GM12878 (cell line): Measurements from ENCODE around the gene POLR1F. TPM values are rescaled to one million over a fixed set of nuclear protein-coding genes. Genes with fewer than 3 reads are reported as not detected.

Source experiments
- ATAC-seq: fragments of 200-7000 bp; cut with Tn5 transposase; 3 replicates; pipeline ENCODE4 v1.9.1; 2020; ENCODE audit warnings: mild to moderate bottlenecking, moderate library complexity
- BruUV-seq: library from RNA; stranded (reverse); fragments of 400-500 nt; replicated peaks from 2 replicates; lab custom pipeline; 2021; lab: Mats Ljungman, UMichigan
- CTCF ChIA-PET: fragments of 300-600 bp; sonication (Branson Sonifier 250); formaldehyde crosslinking; extraction: SDS; loops from one replicate; lab custom pipeline; 2021; ENCODE audit warnings: inconsistent platforms; lab: Yijun Ruan, JAX
- POLR2A ChIA-PET: fragments of 350-600 bp; formaldehyde crosslinking; extraction: SDS; loops from one replicate; lab custom pipeline; 2021; ENCODE audit warnings: inconsistent platforms; lab: Charles Lee
- RAD21 ChIA-PET: fragments of 300-600 bp; sonication (Branson Sonifier 250); formaldehyde crosslinking; loops from one replicate; lab custom pipeline; 2023; ENCODE audit warnings: antibody characterized with exemption; ENCODE audit not compliant: unreplicated experiment; lab: Charles Lee
- SMC1A ChIA-PET: fragments of 300-600 bp; sonication (Branson Sonifier 250); formaldehyde crosslinking; loops from one replicate; lab custom pipeline; 2023; ENCODE audit not compliant: unreplicated experiment, uncharacterized antibody; lab: Charles Lee
- DNase-seq: peaks from one replicate; pipeline ENCODE4 v3.0.0-alpha.2; 2011; ENCODE audit warnings: low read depth, low spot score
- FAIRE-seq: peaks from 3 replicates; lab custom pipeline; 2011; peaks lifted over from hg19 to GRCh38; lab: Jason Lieb, UNC
- H2AFZ ChIP-seq: 2 replicates; pipeline ENCODE4 v1.6.0; 2011; ENCODE audit warnings: low read depth, low read length, control low read depth; ENCODE audit not compliant: control insufficient read depth
- H3K27ac ChIP-seq: 2 replicates; pipeline ENCODE4 v1.5.1; 2011; ENCODE audit warnings: control low read depth; ENCODE audit not compliant: control insufficient read depth, insufficient read depth
- H3K27me3 ChIP-seq, 2 experiments: replicated peaks in 1 of 2; 2 replicates each; pipeline versions ENCODE4 v1.6.0 to v1.6.1; 2011; ENCODE audit warnings: low read length in 1 of 2; ENCODE audit not compliant: control insufficient read depth in 2 of 2, insufficient read depth in 2 of 2
- H3K36me3 ChIP-seq, 2 experiments: 2 replicates each; pipeline ENCODE4 v1.5.1; 2011; ENCODE audit warnings: low read length in 1 of 2; ENCODE audit not compliant: control insufficient read depth in 2 of 2, insufficient read depth in 2 of 2
- H3K4me1 ChIP-seq: 2 replicates; pipeline ENCODE4 v1.6.1; 2011; ENCODE audit warnings: mild to moderate bottlenecking, low read length, moderate library complexity, mixed read lengths; ENCODE audit not compliant: control insufficient read depth, insufficient read depth
- H3K4me2 ChIP-seq: 2 replicates; pipeline ENCODE4 v1.6.0; 2011; ENCODE audit warnings: control low read depth; ENCODE audit not compliant: control insufficient read depth, insufficient read depth
- H3K4me3 ChIP-seq: fragments of 200-600 bp; sonication (generic); 2 replicates; pipeline ENCODE4 v1.5.1; 2016
- H3K79me2 ChIP-seq: 2 replicates; pipeline ENCODE4 v1.6.0; 2011; ENCODE audit warnings: low read length; ENCODE audit not compliant: control insufficient read depth, insufficient read depth
- H3K9ac ChIP-seq: 2 replicates; pipeline ENCODE4 v1.8.0; 2011; ENCODE audit warnings: low read length, control low read depth, mixed read lengths; ENCODE audit not compliant: control insufficient read depth, insufficient read depth
- H3K9me3 ChIP-seq: replicated peaks from 3 replicates; pipeline ENCODE4 v1.5.1; 2011; ENCODE audit warnings: mild to moderate bottlenecking, low read length; ENCODE audit not compliant: control insufficient read depth, insufficient read depth
- H4K20me1 ChIP-seq: 2 replicates; pipeline ENCODE4 v1.6.0; 2011; ENCODE audit not compliant: control insufficient read depth, insufficient read depth
- ASH2L ChIP-seq: fragments of 300-600, 200-600 bp; sonication (generic); IDR thresholded peaks from 2 replicates; pipeline ENCODE4 v1.6.1; 2017; ENCODE audit warnings: low read depth, mild to moderate bottlenecking, borderline replicate concordance
- BHLHE40 ChIP-seq, 2 experiments: fragments of 450-650 bp in 1 of 2; IDR thresholded peaks; 2 replicates each; pipeline ENCODE4 v1.6.1; 2011 to 2017; ENCODE audit warnings: low read depth in 2 of 2, borderline replicate concordance in 1 of 2, improper control_type of control experiment in 1 of 2, low read length in 1 of 2, mild to moderate bottlenecking in 1 of 2
- CHD1 ChIP-seq: IDR thresholded peaks from 2 replicates; pipeline ENCODE4 v1.6.1; 2012; ENCODE audit warnings: low read depth, low read length, improper control_type of control experiment
- CHD2 ChIP-seq: IDR thresholded peaks from 2 replicates; pipeline ENCODE4 v1.6.1; 2011; ENCODE audit warnings: low read depth, low read length, improper control_type of control experiment, borderline replicate concordance
- NFXL1 ChIP-seq: fragments of 450-650 bp; IDR thresholded peaks from 2 replicates; pipeline ENCODE4 v1.6.1; 2017; ENCODE audit warnings: antibody characterized with exemption, mild to moderate bottlenecking, borderline replicate concordance
- NFYA ChIP-seq: IDR thresholded peaks from 2 replicates; pipeline ENCODE4 v1.6.1; 2011; ENCODE audit warnings: low read depth, mild to moderate bottlenecking, low read length, improper control_type of control experiment, borderline replicate concordance
- PAX8 ChIP-seq: fragments of 450-650 bp; IDR thresholded peaks from 2 replicates; pipeline ENCODE4 v1.6.1; 2017; ENCODE audit warnings: mild to moderate bottlenecking, moderate library complexity
- PBX3 ChIP-seq: IDR thresholded peaks from 2 replicates; pipeline ENCODE4 v1.6.1; 2011; ENCODE audit warnings: mild to moderate bottlenecking, low read depth, low read length, moderate library complexity; ENCODE audit not compliant: insufficient replicate concordance
- SP1 ChIP-seq: IDR thresholded peaks from one replicate; pipeline ENCODE4 v1.6.1; 2011; ENCODE audit warnings: low read depth, low read length
- STAT3 ChIP-seq: IDR thresholded peaks from 2 replicates; pipeline ENCODE4 v1.6.1; 2011; ENCODE audit warnings: low read depth, low read length, improper control_type of control experiment
- YBX1 ChIP-seq: fragments of 450-650 bp; IDR thresholded peaks from 2 replicates; pipeline ENCODE4 v1.6.1; 2016; ENCODE audit warnings: antibody characterized with exemption
- YY1 ChIP-seq: IDR thresholded peaks from 2 replicates; pipeline ENCODE4 v1.6.1; 2011; ENCODE audit warnings: low read depth, mild to moderate bottlenecking, low read length
- ZBED1 ChIP-seq: IDR thresholded peaks from 2 replicates; pipeline ENCODE4 v1.6.1; 2016; ENCODE audit warnings: borderline replicate concordance
- ZBTB4 ChIP-seq: fragments of 450-650 bp; formaldehyde crosslinking; IDR thresholded peaks from 2 replicates; pipeline ENCODE4 v1.4.0; 2022; ENCODE audit warnings: mild to moderate bottlenecking, moderate library complexity
- ZBTB40 ChIP-seq: fragments of 450-650 bp; IDR thresholded peaks from 2 replicates; pipeline ENCODE4 v1.6.1; 2016; ENCODE audit warnings: mild to moderate bottlenecking, moderate library complexity, borderline replicate concordance
- WGBS: methylation state at CpG from one replicate; pipeline ENCODE4 v1.1.6; 2016; ENCODE audit warnings: low lambda C conversion rate; ENCODE audit not compliant: insufficient replicate concordance, insufficient coverage; ENCODE audit errors: missing lambda C conversion rate; 5-methylcytosine and 5-hydroxymethylcytosine counted together
- in situ Hi-C: fragments of 300-500 bp; cut with MboI; formaldehyde crosslinking; loops from 9 replicates; pipeline ENCODE4 v1.14.3; 2018; ENCODE audit warnings: mixed read lengths
- intact Hi-C: fragments of 100-400 bp; cut with micrococcal nuclease; formaldehyde crosslinking; loops from one replicate; pipeline ENCODE4 v1.14.2; 2022; ENCODE audit not compliant: unreplicated experiment
- polyA plus RNA-seq, 11 experiments: library from polyadenylated mRNA; depleted of rRNA in 4 of 11; unstranded in 6 of 11; stranded (reverse) in 5 of 11; fragments of >200 nt; fragmentation: Nextera tagmentation in 4 of 11; fragmentation: Illumina TruSeq in 1 of 11; extraction: Ambion mirVana in 4 of 11; extraction: Trizol in 1 of 11; gene quantifications; 1 replicate in 1 of 11; 2 replicates in 10 of 11; pipeline versions ENCODE4 v1.2.1 to v1.2.3, GENCODE V29; 2011 to 2016; ENCODE audit warnings: inconsistent platforms in 2 of 11, missing spikeins in 2 of 11, low read depth in 1 of 11
- total RNA-seq, 4 experiments: library from RNA; depleted of rRNA in 3 of 4; stranded (reverse); fragments of >200 nt in 3 of 4; fragmentation: Illumina TruSeq in 1 of 4; extraction: Trizol in 1 of 4; gene quantifications; 2 replicates each; pipeline versions ENCODE4 v1.2.1 to v1.2.3, GENCODE V29; 2013 to 2021

Gene POLR1F
- total and polyA plus RNA-seq, 10 of the 15 experiments (the other 5 are each of a cell fraction or from before 2014, with no cell fraction given), result 16.9 to 129 (median 29.7) TPM

GRCh38 chr7:19752020-19752419 is 43.2 kb upstream of the POLR1F start (continued):
- no peak for TF ChIP-seq ZBTB4 (CRISPR knock-in tag)
- TF ChIP-seq CHD1, result no peak
- no peak for TF ChIP-seq CHD2
- TF ChIP-seq BHLHE40 (IDR thresholded peaks at IDR 0.05; ENCODE audit: borderline replicate concordance in 1 of 2, low read depth in 2 of 2, low read length in 1 of 2), result no peak

- ATAC-seq (no peak), FAIRE-seq (no peak), DNase-seq (no peak)
- CTCF ChIA-PET, result interaction anchor here (1.5 to 2.6 kb wide), 2 partner anchors 37 to 904 kb away, joined by 4 to 9 read pairs; no protein-coding TSS in a partner anchor
- Histone ChIP-seq H3K4me3 (no peak overlapping the region), H3K27me3 (no peaks in the 10 kb centered on the region), H3K9me3 (no peaks in the 10 kb centered on the region), H4K20me1 (no peaks in the 10 kb centered on the region), H3K9ac (no peak overlapping the region), H3K27ac (no peak overlapping the region), H3K36me3 (no peaks in the 10 kb centered on the region), H3K4me2 (no peak overlapping the region), H3K79me2 (no peaks in the 10 kb centered on the region), H3K4me1 (no peaks in the 10 kb centered on the region), H2AFZ (no peak overlapping the region)
- BruUV-seq, result no TSS peak
- in situ Hi-C loops, result loop anchor here (5.0 to 10.0 kb wide), 4 partner anchors 405 to 1495 kb away; no protein-coding TSS in a partner anchor
- 22% methylated on average over 4 of the region's 4 CpGs for WGBS
- RAD21 ChIA-PET, result interaction anchor here (1.0 kb wide), 1 partner anchor 36 kb away, joined by 3 read pairs; no protein-coding TSS in a partner anchor
- POLR2A ChIA-PET, result no interaction called here
- SMC1A ChIA-PET, result no interaction called here
- intact Hi-C loops, result loop anchor here (5.0 to 10.0 kb wide), 5 partner anchors 383 to 1505 kb away; no protein-coding TSS in a partner anchor
- no peak for TF ChIP-seq YBX1
- TF ChIP-seq ASH2L, result no peak
- no peak for TF ChIP-seq NFYA
- no peak for TF ChIP-seq PAX8
- TF ChIP-seq SP1, result no peak
- no peak for TF ChIP-seq NFXL1
- TF ChIP-seq BHLHE40 (IDR thresholded peaks at IDR 0.05; ENCODE audit: borderline replicate concordance in 1 of 2, low read depth in 2 of 2, low read length in 1 of 2), result no peak
- no peak for TF ChIP-seq YY1
- no peak for TF ChIP-seq STAT3
- TF ChIP-seq ZBTB40, result no peak
- TF ChIP-seq PBX3, result no peak
- no peak for TF ChIP-seq ZBED1
These were observed 40.8 kb upstream of the POLR1F start for GRCh38 chr7:19749658-19750057.
